ENCODE data around the gene UTP3. TPM values are rescaled to one million over a fixed set of nuclear protein-coding genes. Genes with fewer than 3 reads are reported as not detected.

UTP3 gene
- total and polyA plus RNA-seq, 4 donors, result 6.5 to 12.8 (median 10.9) TPM

GRCh38 chr4:70676554-70677090 is 11.7 kb upstream of the UTP3 start:
- no peaks in the 10 kb centered on the region for H3K9me3 ChIP-seq (ENCODE audit: control insufficient read depth in 4 of 4, low read length in 3 of 4)
- WGBS, result 93% methylated on average over 6 of the region's 6 CpGs
- H3K27ac ChIP-seq (ENCODE audit: low read depth in 1 of 2, low read length in 2 of 2), result no peak overlapping the region
- no peaks in the 10 kb centered on the region for H3K27me3 ChIP-seq (ENCODE audit: control insufficient read depth in 4 of 4, insufficient read depth in 4 of 4, low read length in 3 of 4)
- no peak overlapping the region for H3K4me3 ChIP-seq (ENCODE audit: low read depth in 1 of 3, low read length in 3 of 3)
- TF ChIP-seq EGR1 (IDR thresholded peaks at IDR 0.05; ENCODE audit: low read depth in 2 of 2) (no peak), GABPA (IDR thresholded peaks at IDR 0.05 in 1 of 2, conservative IDR thresholded peaks at IDR 0.05 in 1 of 2) (no peak)
- no peaks in the 10 kb centered on the region for H3K36me3 ChIP-seq (ENCODE audit: control insufficient read depth in 4 of 4, insufficient read depth in 3 of 4, low read depth in 1 of 4, low read length in 3 of 4)
- DNase-seq (ENCODE audit: low spot score), result no peak
- no peak overlapping the region for H3K9ac ChIP-seq (ENCODE audit: low read depth in 1 of 2, low read length in 2 of 2)
- H3K4me1 ChIP-seq (ENCODE audit: control insufficient read depth in 4 of 4, insufficient read depth in 4 of 4, low read length in 3 of 4), result peaks cover 0 to 1% (median 0%) of the 10 kb centered on the region in 4 donors

GRCh38 chr4:70678383-70678999 is 9.8 kb upstream of the UTP3 start:
- no peak for DNase-seq (ENCODE audit: low spot score)
- Histone ChIP-seq H3K4me1 (ENCODE audit: control insufficient read depth in 4 of 4, insufficient read depth in 4 of 4, low read length in 3 of 4) (no peaks in the 10 kb centered on the region), H3K4me3 (ENCODE audit: low read depth in 1 of 3, low read length in 3 of 3) (no peak overlapping the region), H3K27ac (ENCODE audit: low read depth in 1 of 2, low read length in 2 of 2) (no peak overlapping the region), H3K36me3 (ENCODE audit: control insufficient read depth in 4 of 4, insufficient read depth in 3 of 4, low read depth in 1 of 4, low read length in 3 of 4) (no peaks in the 10 kb centered on the region), H3K9me3 (ENCODE audit: control insufficient read depth in 4 of 4, low read length in 3 of 4) (no peaks in the 10 kb centered on the region), H3K27me3 (ENCODE audit: control insufficient read depth in 4 of 4, insufficient read depth in 4 of 4, low read length in 3 of 4) (no peaks in the 10 kb centered on the region), H3K9ac (ENCODE audit: low read depth in 1 of 2, low read length in 2 of 2) (no peak overlapping the region)
- no peak for TF ChIP-seq ATF3 (IDR thresholded peaks at IDR 0.05)
- 88% methylated on average over 1 of the region's 1 CpG for WGBS

GRCh38 chr4:70680934-70681333 is 7.4 kb upstream of the UTP3 start:
- no peaks in the 10 kb centered on the region for H3K9me3 ChIP-seq (ENCODE audit: control insufficient read depth in 4 of 4, low read length in 3 of 4)
- no peak overlapping the region for H3K9ac ChIP-seq (ENCODE audit: low read depth in 1 of 2, low read length in 2 of 2)
- H3K27ac ChIP-seq (ENCODE audit: low read depth in 1 of 2, low read length in 2 of 2), result no peak overlapping the region
- H3K27me3 ChIP-seq (ENCODE audit: control insufficient read depth in 4 of 4, insufficient read depth in 4 of 4, low read length in 3 of 4), result no peaks in the 10 kb centered on the region
- H3K4me1 ChIP-seq (ENCODE audit: control insufficient read depth in 4 of 4, insufficient read depth in 4 of 4, low read length in 3 of 4), result no peaks in the 10 kb centered on the region
- no peak for DNase-seq (ENCODE audit: low spot score)
- no peak overlapping the region for H3K4me3 ChIP-seq (ENCODE audit: low read depth in 1 of 3, low read length in 3 of 3)
- no peaks in the 10 kb centered on the region for H3K36me3 ChIP-seq (ENCODE audit: control insufficient read depth in 4 of 4, insufficient read depth in 3 of 4, low read depth in 1 of 4, low read length in 3 of 4)
- no peak for TF ChIP-seq ATF3 (IDR thresholded peaks at IDR 0.05)

- no peak overlapping the region for H3K4me3 ChIP-seq (ENCODE audit: low read depth in 1 of 3, low read length in 3 of 3)
- no peak for DNase-seq (ENCODE audit: low spot score)
- H3K9me3 ChIP-seq (ENCODE audit: control insufficient read depth in 4 of 4, low read length in 3 of 4), result no peaks in the 10 kb centered on the region
- H3K4me1 ChIP-seq (ENCODE audit: control insufficient read depth in 4 of 4, insufficient read depth in 4 of 4, low read length in 3 of 4), result no peaks in the 10 kb centered on the region
- H3K36me3 ChIP-seq (ENCODE audit: control insufficient read depth in 4 of 4, insufficient read depth in 3 of 4, low read depth in 1 of 4, low read length in 3 of 4), result no peaks in the 10 kb centered on the region
- H3K9ac ChIP-seq (ENCODE audit: low read depth in 1 of 2, low read length in 2 of 2), result peak overlapping the region in 1 of 2 donors; percentile 22
- no peaks in the 10 kb centered on the region for H3K27me3 ChIP-seq (ENCODE audit: control insufficient read depth in 4 of 4, insufficient read depth in 4 of 4, low read length in 3 of 4)
- no peak overlapping the region for H3K27ac ChIP-seq (ENCODE audit: low read depth in 1 of 2, low read length in 2 of 2)
- TF ChIP-seq NR2F2 (IDR thresholded peaks at IDR 0.05) (no peak), YY1 (IDR thresholded peaks at IDR 0.05) (no peak), RAD21 (IDR thresholded peaks at IDR 0.05) (no peak), TAF1 (conservative IDR thresholded peaks at IDR 0.05) (no peak), EGR1 (IDR thresholded peaks at IDR 0.05; ENCODE audit: low read depth in 2 of 2) (no peak), JUND (IDR thresholded peaks at IDR 0.05) (no peak), FOXA1 (IDR thresholded peaks at IDR 0.05) (no peak), HNF4G (IDR thresholded peaks at IDR 0.05) (no peak), REST (IDR thresholded peaks at IDR 0.05) (no peak), CTCF (IDR thresholded peaks at IDR 0.05; ENCODE audit: low read depth, low read length, missing input control) (no peak), GABPA (IDR thresholded peaks at IDR 0.05 in 1 of 2, conservative IDR thresholded peaks at IDR 0.05 in 1 of 2) (no peak), RXRA (IDR thresholded peaks at IDR 0.05) (no peak), SP1 (IDR thresholded peaks at IDR 0.05) (no peak)
- TF ChIP-seq, protein P1, sequence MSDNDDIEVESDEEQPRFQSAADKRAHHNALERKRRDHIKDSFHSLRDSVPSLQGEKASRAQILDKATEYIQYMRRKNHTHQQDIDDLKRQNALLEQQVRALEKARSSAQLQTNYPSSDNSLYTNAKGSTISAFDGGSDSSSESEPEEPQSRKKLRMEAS (IDR thresholded peaks at IDR 0.05), result no peak
Measured at GRCh38 chr4:70681704-70682103, 6.6 kb upstream of the UTP3 start.
